Measurements from ENCODE around the gene SUGCT.
"Not testable (repeated sequence)": the region's sequence is repeated elsewhere in the genome, so short reads cannot be mapped to it uniquely, and the experiment has no call there.

SUGCT gene

GRCh38 chr7:40587419-40587818, 452.6 kb downstream of the SUGCT start:
- DNase-seq = no peak

GRCh38 chr7:40595129-40595528, 460.3 kb downstream of the SUGCT start:
- DNase-seq = no peak

GRCh38 chr7:40595832-40596231, 461.0 kb downstream of the SUGCT start:
- no peak for DNase-seq

DNA sequence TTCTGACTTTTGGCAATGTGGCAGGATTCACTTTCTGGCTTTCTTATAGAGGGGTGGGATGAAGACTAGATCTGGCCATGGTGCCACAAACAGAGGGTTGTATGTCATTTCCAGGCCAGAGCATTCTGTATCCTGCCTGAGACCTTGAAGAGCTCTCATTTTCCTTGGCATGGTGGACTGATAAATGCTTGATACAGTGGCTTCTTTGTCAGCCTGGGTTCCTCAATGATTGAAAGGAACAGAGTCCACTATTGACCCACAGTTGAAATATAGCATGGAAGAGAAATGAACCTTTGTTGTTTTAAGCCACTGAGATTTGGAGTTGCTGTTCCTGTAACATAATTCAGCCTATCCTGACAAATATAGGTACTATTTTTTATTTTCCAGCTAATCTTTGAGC, 462.7 kb downstream of the SUGCT start:
- no peak for DNase-seq

DNA sequence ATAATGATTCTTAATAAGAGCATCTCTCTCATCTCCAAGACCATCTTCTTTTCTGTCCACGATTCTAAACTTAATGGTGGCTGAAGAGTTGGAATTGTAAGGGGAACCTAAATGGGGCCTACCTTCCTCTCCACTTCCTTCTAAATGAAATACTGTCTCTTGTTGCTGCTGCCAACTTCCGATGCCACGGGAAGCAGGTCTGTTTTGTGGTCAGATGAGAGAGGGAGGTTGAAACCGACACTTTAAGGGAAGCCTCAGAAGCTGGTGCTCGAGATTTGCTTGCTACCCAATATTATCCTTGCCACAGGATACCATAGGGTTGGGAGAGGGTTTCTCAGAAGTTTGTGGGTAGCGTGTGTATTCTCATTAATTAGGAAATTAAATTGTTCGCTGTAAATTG, 464.1 kb downstream of the SUGCT start:
- DNase-seq = no peak

- no peak for DNase-seq
These were observed 465.0 kb downstream of the SUGCT start for GRCh38 chr7:40599836-40600235.

GRCh38 chr7:40602351-40602750, 467.5 kb downstream of the SUGCT start:
- DNase-seq = not testable (repeated sequence)

- no peak for DNase-seq
These were observed 470.0 kb downstream of the SUGCT start for GRCh38 chr7:40604601-40605438.

DNA sequence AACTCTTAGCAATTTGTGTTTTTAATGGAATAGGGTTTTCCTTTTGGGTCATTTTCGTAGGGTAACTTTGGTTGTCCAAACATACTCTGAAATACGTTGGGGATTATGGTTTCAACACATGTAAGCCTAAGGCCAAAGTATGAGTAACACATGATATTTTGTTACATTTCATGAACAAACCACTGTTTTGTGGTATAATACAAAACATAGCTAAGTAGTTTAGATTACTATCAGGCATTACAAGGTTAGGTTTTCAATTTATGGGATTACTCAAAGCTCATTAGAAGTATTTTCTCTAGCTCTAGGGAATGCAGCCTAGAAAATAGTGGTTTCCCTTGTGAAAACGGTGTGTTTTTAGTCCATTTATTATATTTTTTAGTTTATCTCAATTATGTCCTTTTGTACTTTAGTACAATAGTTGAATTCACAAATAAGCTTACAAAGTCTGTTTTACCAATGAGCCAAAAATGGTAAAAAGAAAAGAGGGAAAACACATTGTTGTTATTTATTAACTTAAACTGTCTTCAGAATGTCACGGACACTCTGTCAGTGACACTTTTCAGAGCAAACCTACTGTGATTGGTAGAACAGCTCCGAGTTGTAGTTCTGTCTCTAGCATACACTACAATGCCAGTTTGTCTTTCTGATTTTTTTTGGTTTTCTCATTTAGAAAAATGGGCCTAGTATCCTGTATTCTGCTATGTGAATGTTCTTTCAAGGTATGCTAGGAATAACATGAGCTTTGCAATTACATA, 473.7 kb downstream of the SUGCT start:
- no peak for DNase-seq

- no peak for DNase-seq
These were observed 475.7 kb downstream of the SUGCT start for GRCh38 chr7:40610461-40610860.

- DNase-seq = no peak
These were observed 476.5 kb downstream of the SUGCT start for GRCh38 chr7:40611095-40611871.

DNA sequence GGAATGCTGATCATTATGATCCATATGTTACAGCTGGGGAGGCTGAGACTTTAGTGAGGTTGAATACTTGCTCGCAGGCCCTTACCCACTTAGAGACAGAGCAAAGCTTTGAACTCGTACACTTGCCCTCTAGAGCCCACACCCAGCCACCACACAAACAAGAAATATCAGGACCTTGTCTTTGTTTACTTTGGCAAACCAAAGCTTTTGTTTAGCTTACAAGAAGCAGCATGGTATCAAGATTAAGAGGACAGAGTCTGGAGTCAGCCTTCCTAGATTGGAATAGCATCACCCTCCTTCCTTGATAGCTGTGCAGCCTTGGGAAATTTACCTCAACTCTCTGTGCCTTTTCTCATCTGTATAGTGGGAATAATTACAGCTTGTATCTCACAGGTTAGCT, 477.5 kb downstream of the SUGCT start:
- DNase-seq = no peak

DNA sequence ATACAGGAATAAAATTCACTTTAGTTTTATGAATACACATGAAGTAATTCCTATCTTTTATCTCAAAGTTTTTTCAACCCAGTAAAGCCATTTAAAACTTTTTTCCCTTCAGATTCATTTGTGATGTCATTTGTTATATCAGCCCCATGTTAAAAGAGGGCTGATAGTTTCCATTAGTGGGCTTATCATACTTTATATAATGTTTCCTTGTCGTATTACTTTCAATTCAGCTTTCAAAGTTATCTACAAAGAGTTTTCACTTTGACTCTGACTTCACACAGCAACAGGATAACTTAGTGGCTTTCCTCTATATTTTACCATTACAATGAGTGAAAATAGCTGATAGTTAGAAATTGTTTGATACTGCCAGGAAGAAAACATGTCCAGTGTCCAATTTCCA, 484.8 kb downstream of the SUGCT start:
- DNase-seq = no peak

- no peak for DNase-seq
These were observed 486.8 kb downstream of the SUGCT start for GRCh38 chr7:40621592-40621998.

- DNase-seq = no peak
These were observed 488.2 kb downstream of the SUGCT start for GRCh38 chr7:40622941-40623501.

- DNase-seq = no peak
These were observed 489.1 kb downstream of the SUGCT start for GRCh38 chr7:40623863-40624262.

DNA sequence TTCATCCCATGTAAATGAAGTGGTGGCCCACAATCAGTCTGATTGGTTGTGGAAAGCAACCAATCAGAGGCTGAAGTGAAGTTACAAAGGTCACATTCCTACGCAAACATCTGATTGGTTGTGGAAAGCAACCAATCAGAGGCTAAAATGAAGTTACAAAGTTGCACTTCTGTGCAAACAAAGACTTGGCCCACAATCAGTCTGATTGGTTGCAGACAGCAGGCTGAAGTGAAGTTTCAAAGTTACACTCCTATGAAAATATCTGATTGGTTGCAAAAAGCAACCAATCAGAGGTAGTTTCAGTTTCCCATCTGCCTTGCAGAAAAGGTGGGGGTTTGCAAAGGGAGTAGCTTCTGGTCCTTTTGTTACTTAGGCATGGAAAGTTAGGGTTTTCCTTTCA, 492.6 kb downstream of the SUGCT start:
- DNase-seq = not testable (repeated sequence)

GRCh38 chr7:40629891-40630290, 495.1 kb downstream of the SUGCT start:
- no peak for DNase-seq

DNA sequence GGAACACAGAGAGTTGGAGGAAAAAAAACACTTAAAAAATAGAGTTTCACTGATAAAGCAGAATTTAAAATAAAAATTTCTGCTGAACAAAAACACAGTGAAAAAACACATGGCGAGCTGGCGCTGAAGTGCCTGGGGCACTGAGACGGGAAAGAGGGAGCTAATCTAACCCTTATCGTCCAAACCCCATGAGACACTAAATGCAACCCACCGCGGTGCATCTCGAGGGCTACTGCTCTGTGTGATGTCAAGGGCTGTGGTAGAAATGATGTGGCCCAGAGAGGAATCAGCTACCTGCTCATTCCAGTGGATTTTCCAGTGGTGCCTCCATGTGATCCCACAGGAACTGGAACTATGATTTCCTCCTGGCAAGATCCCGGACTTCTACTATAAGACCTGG, 499.3 kb downstream of the SUGCT start:
- DNase-seq = no peak

GRCh38 chr7:40638545-40639320, 503.9 kb downstream of the SUGCT start:
- DNase-seq = no peak

DNA sequence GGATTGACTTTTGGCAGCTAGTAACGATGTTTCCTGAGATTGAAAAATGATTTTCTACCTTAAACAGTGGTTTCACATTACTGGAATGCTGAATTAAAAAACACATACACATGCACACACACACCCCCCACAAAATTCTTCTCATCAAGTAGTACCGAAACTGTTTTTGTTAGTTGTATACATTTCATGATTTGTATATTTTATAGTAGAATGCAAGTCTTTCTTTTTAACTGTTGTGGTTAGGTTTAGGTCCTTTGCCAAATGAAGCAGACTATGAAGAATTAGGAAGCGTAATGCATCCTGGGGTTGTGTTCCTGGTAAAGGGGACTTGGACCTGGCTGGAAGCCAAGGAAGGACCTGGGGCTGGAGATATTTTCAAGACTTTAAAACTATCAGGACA, 505.8 kb downstream of the SUGCT start:
- DNase-seq = no peak

DNA sequence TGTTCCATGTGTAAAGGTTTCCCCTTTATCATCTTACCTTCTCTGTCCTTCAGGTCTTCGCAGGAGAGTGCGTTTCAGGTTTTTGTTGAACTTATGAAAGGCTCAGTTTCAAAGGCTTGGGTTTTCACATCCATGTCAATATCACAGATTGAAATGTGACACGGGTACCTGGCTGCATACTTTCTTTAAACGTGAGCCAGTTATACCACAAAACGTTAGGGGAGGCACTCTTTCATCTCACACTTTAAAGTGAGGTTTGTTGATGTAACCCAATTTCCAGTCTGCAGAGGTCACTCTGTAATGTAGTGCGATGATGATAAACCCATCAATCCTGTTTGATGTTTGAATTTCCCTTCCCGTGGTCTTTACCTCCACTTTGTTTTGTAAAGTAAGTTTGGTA, 506.9 kb downstream of the SUGCT start:
- no peak for DNase-seq
